AG09309 (cell line): ENCODE data around the gene HSDL2.
"Not testable (repeated sequence)": the region's sequence is repeated elsewhere in the genome, so short reads cannot be mapped to it uniquely, and the experiment has no call there.

Source experiments
- DNase-seq: peaks from one replicate; pipeline ENCODE4 v3.0.0-alpha.2; 2010; ENCODE audit warnings: low read depth
- H3K4me3 ChIP-seq: 2 replicates; pipeline ENCODE4 v1.5.1; 2011; ENCODE audit warnings: mild to moderate bottlenecking, low read depth, low read length, moderate library complexity; ENCODE audit not compliant: control insufficient read depth
- TF ChIP-seq, protein P1 (sequence below): IDR thresholded peaks from 2 replicates; pipeline ENCODE4 v1.5.1; 2011; ENCODE audit warnings: mild to moderate bottlenecking, low read depth, low read length, inconsistent platforms; ENCODE audit not compliant: insufficient read depth, control insufficient read depth; ENCODE audit errors: missing control alignments

The HSDL2 gene

DNA sequence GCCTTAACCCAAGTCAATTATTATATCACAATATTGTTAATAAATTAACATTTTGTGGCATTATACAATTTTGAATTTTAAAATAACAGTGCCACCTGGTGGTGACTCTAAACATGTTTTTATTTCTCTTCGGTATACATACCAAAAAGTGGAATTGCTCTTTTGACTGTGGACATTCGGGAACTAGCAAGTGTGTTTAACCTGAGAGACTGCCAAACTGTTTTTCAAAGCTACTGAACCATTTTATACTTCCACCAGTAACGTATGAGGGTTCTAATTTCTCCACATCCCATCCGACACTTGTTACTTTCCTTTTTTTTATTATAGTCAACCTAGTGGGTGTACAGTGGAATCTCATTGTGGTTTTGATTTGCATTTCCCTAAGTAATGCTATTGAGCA, 18.3 kb upstream of the HSDL2 start:
- H3K4me3 ChIP-seq = no peak overlapping the region
- DNase-seq = no peak
- TF ChIP-seq, protein P1, sequence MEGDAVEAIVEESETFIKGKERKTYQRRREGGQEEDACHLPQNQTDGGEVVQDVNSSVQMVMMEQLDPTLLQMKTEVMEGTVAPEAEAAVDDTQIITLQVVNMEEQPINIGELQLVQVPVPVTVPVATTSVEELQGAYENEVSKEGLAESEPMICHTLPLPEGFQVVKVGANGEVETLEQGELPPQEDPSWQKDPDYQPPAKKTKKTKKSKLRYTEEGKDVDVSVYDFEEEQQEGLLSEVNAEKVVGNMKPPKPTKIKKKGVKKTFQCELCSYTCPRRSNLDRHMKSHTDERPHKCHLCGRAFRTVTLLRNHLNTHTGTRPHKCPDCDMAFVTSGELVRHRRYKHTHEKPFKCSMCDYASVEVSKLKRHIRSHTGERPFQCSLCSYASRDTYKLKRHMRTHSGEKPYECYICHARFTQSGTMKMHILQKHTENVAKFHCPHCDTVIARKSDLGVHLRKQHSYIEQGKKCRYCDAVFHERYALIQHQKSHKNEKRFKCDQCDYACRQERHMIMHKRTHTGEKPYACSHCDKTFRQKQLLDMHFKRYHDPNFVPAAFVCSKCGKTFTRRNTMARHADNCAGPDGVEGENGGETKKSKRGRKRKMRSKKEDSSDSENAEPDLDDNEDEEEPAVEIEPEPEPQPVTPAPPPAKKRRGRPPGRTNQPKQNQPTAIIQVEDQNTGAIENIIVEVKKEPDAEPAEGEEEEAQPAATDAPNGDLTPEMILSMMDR = peak; percentile 16

DNA sequence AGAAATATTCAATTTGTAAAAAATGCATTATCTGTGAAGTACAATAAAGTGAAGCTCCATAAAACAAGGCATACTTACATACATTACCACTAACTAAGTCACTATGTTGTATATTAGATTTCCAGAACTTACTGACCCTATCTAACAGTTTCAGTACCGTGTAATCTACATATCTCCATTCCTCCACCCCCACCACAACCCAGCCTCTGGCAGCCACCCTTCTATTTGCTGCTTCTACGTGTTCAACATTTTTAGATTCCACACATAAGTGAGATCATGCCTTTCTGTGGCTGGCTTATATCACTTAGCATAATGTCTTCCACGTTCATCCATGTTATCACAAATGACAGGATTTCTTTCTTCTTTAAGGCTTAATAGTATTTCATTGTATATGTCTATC, 15.1 kb upstream of the HSDL2 start:
- DNase-seq = no peak
- TF ChIP-seq, protein P1 = no peak
- no peak overlapping the region for H3K4me3 ChIP-seq

DNA sequence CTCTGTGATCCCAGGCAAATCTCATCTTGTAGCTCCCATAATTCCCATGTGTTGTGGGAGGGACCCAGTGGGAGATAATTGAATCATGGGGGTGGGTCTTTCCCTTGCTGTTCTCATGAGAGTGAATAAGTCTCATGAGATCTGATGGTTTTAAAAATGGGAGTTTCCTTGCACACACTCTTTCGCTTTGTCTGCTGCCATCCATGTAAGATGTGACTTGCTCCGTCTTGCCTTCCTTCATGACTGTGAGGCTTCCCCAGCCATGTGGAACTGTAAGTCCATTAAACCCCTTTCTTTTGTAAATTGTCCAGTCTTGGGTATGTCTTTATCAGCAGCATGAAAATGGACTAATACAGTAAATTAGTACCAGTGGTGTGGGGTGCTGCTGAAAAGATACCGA, 14.7 kb upstream of the HSDL2 start:
- DNase-seq, H3K4me3 ChIP-seq: not testable (repeated sequence)

DNA sequence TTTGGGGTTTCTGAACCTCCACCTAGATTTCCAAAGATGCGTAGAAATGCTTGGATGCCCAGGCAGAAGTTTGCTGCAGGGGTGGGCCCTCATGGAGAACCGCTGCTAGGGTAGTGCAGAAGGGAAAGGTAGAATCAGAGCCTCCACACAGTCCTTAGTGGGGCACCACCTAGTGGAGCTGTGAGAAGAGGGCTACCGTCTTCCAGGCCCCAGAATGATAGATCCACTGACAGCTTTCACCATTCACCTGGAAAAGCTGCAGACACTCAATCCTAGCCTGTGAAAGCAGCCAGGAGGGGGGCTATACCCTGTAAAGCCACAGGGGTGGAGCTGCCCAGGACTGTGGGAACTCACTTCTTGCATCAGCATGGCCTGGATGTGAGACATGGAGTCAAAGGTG, 13.3 kb upstream of the HSDL2 start:
- no peak for DNase-seq
- H3K4me3 ChIP-seq = no peak overlapping the region
- TF ChIP-seq, protein P1 = peak; percentile 35

DNA sequence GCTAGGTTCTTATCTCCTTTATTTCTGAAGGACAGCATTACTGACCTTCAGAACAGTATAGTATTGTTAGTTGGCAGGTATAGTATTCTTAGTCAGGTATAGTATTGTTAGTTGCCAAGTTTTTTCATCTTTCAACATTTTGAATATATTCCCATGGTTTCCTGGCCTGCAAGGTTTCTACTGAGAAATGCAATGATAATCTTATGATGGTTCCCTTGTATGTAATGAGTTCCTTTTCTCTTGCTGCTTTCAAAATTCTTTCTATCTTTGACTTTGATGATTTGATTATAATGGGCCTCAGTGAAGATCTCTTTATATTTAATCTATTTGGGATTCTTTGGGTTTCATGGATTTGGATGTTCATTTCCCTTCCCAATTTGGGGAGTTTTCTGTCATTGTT, 12.4 kb upstream of the HSDL2 start:
- TF ChIP-seq, protein P1 = no peak
- no peak for DNase-seq
- H3K4me3 ChIP-seq = no peak overlapping the region

DNA sequence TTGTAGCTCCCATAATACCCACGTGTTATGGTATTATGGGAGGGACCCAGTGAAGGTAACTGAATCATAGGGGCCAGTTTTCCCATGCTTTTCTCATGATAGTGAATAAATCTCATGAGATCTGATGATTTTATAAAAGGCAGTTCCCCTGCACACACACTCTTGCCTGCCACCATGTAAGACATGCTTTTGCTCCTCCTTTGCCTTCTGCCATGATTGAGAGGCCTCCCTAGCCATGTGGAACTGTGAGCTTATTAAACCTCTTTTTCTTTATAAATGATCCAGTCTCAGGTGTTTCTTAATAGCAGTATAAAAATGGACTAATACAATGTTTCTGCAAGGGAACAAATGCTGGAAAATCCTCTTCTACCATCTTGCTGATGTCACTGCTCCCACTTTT, 10.1 kb upstream of the HSDL2 start:
- H3K4me3 ChIP-seq = no peak overlapping the region
- no peak for DNase-seq
- TF ChIP-seq, protein P1 = no peak

DNA sequence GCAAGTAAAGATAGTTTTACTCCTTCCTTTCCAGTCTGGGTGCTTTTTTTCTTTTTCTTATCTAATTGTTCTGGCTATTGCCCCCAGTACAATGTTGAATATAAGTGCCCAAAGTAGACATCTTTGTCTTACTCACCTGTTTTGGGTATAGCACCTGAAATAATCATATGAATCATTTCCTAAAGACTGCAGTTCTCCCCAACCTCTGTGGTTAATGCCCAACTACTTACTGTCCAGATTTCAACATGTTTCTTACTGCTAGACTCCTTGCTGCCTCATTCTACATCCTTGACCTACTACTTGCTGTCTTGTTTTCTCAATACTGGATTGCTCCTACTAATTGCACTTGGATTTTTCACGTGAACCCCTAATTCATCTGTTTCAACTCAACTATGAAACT, 8.8 kb upstream of the HSDL2 start:
- TF ChIP-seq, protein P1 = no peak
- DNase-seq = no peak
- no peak overlapping the region for H3K4me3 ChIP-seq

DNA sequence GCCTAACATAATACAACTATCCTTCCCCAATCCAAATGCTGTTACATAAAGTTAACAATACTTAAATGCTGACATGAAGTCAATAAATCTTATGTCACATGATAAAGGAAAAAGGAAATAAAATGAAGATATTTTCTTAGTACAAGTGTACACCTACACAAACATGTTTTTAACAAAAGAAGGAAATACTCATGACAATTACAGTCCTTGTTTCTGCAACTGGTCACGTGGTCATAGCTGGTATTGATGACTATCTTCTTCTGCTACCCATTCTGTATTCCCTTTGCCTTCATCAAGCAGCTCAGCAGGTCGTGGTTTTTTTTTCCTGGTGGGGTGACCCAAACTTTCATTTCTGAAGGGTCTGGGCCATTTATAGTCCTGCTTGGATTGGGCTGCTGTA, 6.2 kb upstream of the HSDL2 start:
- not testable (repeated sequence) for DNase-seq, H3K4me3 ChIP-seq

DNA sequence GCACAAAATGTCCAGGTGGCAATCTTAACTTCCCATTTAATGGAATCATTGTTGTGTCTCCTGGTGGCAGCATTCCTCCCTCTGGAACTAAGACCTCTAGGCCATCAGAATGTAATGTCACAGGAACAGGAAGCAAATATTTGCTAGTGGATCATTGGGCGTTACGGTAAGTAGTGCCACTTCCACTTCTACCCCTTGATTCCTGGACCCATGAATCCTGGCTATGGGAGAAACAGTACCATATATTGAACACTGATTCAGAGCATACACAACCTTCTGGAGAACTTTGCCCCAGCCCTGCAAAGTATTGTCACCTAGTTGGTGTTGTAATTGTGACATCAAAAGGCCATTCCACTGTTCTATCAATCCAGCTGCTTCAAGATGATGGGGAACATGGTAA, 5.7 kb upstream of the HSDL2 start:
- not testable (repeated sequence) for H3K4me3 ChIP-seq, DNase-seq
